ENCODE measurements around the gene TMEM256.
A peak's percentile ranks its signal among the peaks of the same experiment; 100 is the strongest.

Gene TMEM256

DNA sequence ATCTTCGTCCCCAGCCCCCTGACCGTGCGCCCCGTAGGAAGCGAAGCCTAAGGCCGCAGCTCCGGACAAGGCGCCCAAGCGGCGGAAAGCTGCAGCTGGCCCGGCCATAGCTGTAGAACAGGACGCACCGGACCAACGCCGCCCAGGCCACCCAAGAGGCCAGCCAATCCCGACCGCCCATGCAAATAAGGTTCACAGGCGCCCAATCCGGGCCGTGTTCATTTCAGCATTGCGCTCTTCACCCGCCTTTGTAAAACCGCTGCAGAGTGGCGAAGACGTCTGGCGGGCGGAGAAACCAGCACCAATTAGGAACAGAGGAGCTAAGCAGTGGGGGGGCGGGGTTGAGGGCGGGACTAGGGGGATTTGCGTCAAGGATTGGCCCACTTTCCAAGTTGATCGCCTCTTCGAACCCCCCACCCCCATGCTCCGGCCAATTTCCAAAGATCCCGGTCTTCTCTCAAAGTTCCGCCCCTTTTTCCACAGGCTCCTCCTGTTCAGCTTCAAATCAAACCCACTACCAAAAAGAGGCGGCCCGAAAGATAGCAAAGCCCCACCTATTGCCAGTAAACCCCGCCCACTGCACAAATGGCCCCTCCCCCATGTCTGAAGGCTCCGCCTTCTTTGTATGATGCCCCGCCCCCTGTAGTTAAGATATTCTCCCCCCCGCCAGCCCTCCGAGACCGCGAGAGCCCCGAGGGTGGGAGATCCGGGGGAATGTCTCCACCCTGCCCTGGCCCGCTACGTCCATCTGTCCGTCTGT lies at the start of gene TMEM256:
Gene TMEM256, minus strand, starts transcription at position 121 of the 760 bp plus-strand sequence. Its CDS starts 13 bp downstream, at position 108.
- H3K36me3 Mint-ChIP-seq: no peaks in the 10 kb centered on the region
- no peaks in the 10 kb centered on the region for H3K9me3 Mint-ChIP-seq
- ATAC-seq: peak; percentile 95
- H3K4me1 Mint-ChIP-seq: peaks cover 26% of the 10 kb centered on the region
- peak within 1 kb of the TSS; percentile 89 for H3K4me3 Mint-ChIP-seq
- H3K27ac Mint-ChIP-seq: peak within 1 kb of the TSS; percentile 84
- DNase-seq (ENCODE audit: low spot score in 2 of 2): peak; percentile 89 to 97

GRCh38 chr17:7448461-7448860 lies 44.6 kb upstream of the TMEM256 start:
- no peak for ATAC-seq
- no peaks in the 10 kb centered on the region for H3K9me3 Mint-ChIP-seq
- no peaks in the 10 kb centered on the region for H3K36me3 Mint-ChIP-seq
- DNase-seq (ENCODE audit: low spot score in 2 of 2): no peak
- H3K4me1 Mint-ChIP-seq: peaks cover 14% of the 10 kb centered on the region
- H3K27ac Mint-ChIP-seq: no peak overlapping the region
- no peak overlapping the region for H3K4me3 Mint-ChIP-seq

GRCh38 chr17:7445619-7445968 lies 41.7 kb upstream of the TMEM256 start:
- no peak for DNase-seq (ENCODE audit: low spot score in 2 of 2)
- peak overlapping the region; percentile 73 for H3K4me3 Mint-ChIP-seq
- H3K9me3 Mint-ChIP-seq: no peaks in the 10 kb centered on the region
- H3K4me1 Mint-ChIP-seq: peaks cover 19% of the 10 kb centered on the region
- no peaks in the 10 kb centered on the region for H3K36me3 Mint-ChIP-seq
- no peak overlapping the region for H3K27ac Mint-ChIP-seq
- peak; percentile 70 for ATAC-seq

DNA sequence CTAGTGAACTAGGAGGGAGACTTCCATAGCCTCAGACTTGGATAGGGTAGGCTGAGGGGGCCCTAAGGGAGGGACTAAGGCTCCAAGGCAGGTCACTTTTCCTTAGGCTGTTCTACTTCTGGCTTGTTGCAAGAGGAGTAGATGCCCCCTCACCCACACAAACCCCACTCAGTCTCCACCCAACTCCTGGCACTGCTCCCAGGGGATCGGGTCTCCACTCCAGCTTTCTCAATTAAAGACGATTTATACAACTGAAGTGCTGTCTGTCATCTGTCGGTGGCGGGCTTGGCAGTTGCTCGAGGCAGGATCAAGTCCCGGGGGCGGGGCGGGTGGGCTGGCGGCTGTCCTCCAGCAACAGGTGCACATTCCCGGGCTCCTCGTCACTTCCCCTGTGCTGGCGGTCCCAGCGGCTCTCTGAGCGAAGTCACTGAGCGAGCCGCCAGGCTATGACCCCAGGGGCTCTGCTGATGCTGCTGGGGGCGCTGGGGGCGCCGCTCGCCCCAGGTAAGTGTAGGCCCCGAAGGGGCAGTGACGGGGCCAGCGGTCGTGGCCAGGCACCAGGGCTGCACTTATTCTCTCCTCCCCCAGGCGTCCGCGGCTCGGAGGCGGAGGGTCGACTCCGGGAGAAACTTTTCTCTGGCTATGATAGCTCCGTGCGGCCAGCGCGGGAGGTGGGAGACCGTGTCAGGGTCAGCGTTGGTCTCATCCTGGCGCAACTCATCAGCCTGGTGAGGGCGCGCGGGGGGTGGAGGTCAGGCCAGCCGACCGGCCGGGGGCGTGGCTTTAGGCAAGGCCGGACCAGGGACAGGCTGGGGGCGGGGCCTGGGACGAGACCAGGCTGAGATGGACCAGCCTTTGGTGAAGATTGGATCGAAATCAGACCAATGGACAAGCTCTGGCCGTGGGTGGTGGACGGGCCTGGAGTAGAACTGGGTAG lies 41.1 kb upstream of the TMEM256 start, which contains the start of gene CHRNB1:
Gene CHRNB1, plus strand, starts transcription at position 380 of the 937 bp plus-strand sequence. Its CDS starts 67 bp downstream, at position 447.
- no peaks in the 10 kb centered on the region for H3K9me3 Mint-ChIP-seq
- H3K27ac Mint-ChIP-seq: no peak within 1 kb of the TSS
- peak; percentile 19 for ATAC-seq
- H3K36me3 Mint-ChIP-seq: peaks cover 6% of the 10 kb centered on the region
- DNase-seq (ENCODE audit: low spot score in 2 of 2): peak in 1 of 2 donors; percentile 56
- H3K4me1 Mint-ChIP-seq: peaks cover 25% of the 10 kb centered on the region
- peak within 1 kb of the TSS; percentile 73 for H3K4me3 Mint-ChIP-seq

DNA sequence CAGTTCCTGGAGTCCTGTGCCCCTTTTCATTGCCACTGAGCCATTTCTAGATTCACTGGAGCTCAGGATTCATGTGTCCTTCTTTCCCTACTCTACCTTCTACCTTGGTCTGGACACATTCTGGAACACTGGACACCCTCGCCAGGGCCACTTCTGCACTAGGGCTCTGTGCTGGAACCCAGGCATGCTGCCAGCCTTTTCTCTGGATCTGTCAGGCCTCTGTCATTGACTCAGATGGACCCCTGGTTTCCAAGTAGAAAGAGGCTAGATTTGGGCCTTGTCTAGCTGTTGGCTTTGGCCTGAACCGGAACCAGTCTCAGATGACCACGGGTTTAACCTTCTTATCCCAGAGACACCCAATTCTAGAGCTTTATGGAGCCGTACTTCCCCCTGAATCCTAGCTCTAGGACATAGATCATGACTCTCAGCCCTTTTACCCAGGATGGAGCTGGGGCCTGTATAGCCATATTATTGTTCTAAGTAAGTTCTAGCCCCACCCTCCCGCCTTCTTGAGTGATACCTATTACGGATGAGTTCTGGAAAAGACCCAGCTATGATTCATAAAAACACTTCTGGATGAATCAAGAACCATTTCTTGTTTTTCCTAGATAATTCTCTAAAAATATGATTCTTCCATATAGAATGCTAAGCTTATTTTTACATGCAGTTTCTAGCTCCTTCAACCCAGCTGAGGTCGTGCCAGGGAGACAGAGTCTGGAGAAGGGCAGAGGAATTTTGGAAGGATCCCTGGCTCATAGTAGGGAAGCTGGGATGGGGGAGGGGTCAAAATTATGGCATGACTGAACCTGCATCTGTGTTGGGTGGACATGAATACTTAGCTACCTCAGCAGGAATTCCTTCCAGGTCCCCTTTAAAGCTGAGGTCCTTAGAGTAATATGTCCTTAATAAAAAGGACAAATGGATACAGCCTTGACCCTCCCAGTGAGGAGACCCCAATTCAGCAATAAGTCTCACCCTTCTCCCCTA lies 39.9 kb upstream of the TMEM256 start:
- Mint-ChIP-seq H3K36me3 (peaks cover 7% of the 10 kb centered on the region), H3K27ac (no peak overlapping the region), H3K9me3 (no peaks in the 10 kb centered on the region), H3K4me1 (peaks cover 32% of the 10 kb centered on the region), H3K4me3 (no peak overlapping the region)
- ATAC-seq (no peak), DNase-seq (ENCODE audit: low spot score in 2 of 2) (no peak)

DNA sequence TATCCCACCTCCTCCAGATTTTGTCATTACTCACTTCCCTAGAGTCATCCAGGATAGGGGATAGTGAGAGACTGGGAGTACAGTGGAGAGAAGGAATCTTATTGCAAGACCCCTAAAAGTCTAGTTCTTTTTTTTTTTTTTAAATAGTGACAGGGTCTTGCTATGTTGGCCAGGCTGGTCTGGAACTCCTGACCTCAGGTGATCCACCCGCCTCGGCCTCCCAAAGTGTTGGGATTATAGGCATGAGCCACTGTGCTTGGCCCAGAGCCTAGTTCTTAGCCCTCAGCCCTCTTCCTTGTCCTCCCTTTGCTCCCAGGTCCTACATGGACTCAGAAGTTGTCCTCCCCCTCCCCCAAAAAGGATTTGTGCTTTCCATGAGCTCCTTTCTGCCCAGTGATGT lies 38.2 kb upstream of the TMEM256 start:
- Mint-ChIP-seq H3K9me3 (no peaks in the 10 kb centered on the region), H3K27ac (no peak overlapping the region), H3K36me3 (peaks cover 22% of the 10 kb centered on the region), H3K4me3 (no peak overlapping the region), H3K4me1 (peaks cover 45% of the 10 kb centered on the region)
- ATAC-seq (no peak), DNase-seq (ENCODE audit: low spot score in 2 of 2) (no peak)

GRCh38 chr17:7441266-7441665 lies 37.4 kb upstream of the TMEM256 start:
- no peak for DNase-seq (ENCODE audit: low spot score in 2 of 2)
- peaks cover 31% of the 10 kb centered on the region for H3K36me3 Mint-ChIP-seq
- no peak overlapping the region for H3K27ac Mint-ChIP-seq
- peaks cover 53% of the 10 kb centered on the region for H3K4me1 Mint-ChIP-seq
- peak overlapping the region; percentile 90 for H3K4me3 Mint-ChIP-seq
- ATAC-seq: no peak
- H3K9me3 Mint-ChIP-seq: no peaks in the 10 kb centered on the region

DNA sequence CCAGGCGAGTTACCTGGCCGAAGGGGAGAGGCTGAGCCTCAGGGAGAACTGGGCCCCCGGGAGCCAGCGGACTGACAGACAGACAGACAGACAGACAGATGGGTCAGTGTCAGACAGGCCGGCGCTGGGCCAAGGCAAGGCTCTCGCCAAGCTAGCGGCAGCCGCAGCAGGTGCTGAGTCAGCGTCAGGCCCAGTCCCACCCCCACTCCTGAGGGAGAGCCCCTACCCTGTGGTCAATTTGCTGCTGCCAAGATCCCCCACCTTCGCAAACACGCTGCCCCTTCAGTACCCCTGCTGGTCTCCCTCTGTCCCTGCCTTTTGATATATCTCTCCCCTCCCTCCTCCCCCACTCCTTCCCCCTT lies 36.9 kb upstream of the TMEM256 start:
- ATAC-seq: no peak
- no peaks in the 10 kb centered on the region for H3K9me3 Mint-ChIP-seq
- peaks cover 35% of the 10 kb centered on the region for H3K36me3 Mint-ChIP-seq
- peak; percentile 15 to 59 for DNase-seq (ENCODE audit: low spot score in 2 of 2)
- peak overlapping the region; percentile 90 for H3K4me3 Mint-ChIP-seq
- H3K4me1 Mint-ChIP-seq: peaks cover 52% of the 10 kb centered on the region
- peak overlapping the region; percentile 84 for H3K27ac Mint-ChIP-seq

- Mint-ChIP-seq H3K27ac (peak overlapping the region; percentile 84), H3K36me3 (peaks cover 38% of the 10 kb centered on the region), H3K9me3 (no peaks in the 10 kb centered on the region), H3K4me1 (peaks cover 47% of the 10 kb centered on the region), H3K4me3 (peak overlapping the region; percentile 90)
- ATAC-seq (no peak), DNase-seq (ENCODE audit: low spot score in 2 of 2) (peak; percentile 18 to 65)
Observed at GRCh38 chr17:7440113-7440833, 36.4 kb upstream of the TMEM256 start.

DNA sequence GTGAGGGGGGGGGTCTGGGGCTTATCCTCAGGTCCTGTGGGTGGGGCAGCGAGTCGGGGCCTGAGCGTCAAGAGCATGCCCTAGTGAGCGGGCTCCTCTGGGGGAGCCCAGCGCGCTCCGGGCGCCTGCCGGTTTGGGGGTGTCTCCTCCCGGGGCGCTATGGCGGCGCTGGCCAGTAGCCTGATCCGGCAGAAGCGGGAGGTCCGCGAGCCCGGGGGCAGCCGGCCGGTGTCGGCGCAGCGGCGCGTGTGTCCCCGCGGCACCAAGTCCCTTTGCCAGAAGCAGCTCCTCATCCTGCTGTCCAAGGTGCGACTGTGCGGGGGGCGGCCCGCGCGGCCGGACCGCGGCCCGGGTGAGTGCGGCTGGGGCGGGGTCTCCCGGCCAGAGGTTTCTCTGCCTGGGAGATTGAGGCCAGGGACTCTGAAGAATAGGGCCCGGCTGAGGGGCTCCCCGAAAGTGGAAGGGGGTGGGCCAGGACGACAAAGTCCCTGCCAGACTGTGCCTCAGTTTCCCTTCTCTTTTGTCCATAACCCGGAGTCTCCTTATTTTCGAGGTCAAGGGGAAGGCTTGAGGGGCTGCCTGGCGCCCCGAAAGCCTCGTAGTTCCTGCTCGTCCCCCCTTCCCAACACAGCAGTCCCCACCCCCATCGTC lies 35.7 kb upstream of the TMEM256 start, which contains the start of gene FGF11:
Gene FGF11, plus strand, starts transcription at position 51 of the 651 bp plus-strand sequence. Its CDS starts 109 bp downstream, at position 160.
- DNase-seq (ENCODE audit: low spot score in 2 of 2) (no peak), ATAC-seq (no peak)
- Mint-ChIP-seq H3K36me3 (peaks cover 42% of the 10 kb centered on the region), H3K9me3 (no peaks in the 10 kb centered on the region), H3K4me3 (peak within 1 kb of the TSS; percentile 90), H3K27ac (peak within 1 kb of the TSS; percentile 84), H3K4me1 (peaks cover 43% of the 10 kb centered on the region)

DNA sequence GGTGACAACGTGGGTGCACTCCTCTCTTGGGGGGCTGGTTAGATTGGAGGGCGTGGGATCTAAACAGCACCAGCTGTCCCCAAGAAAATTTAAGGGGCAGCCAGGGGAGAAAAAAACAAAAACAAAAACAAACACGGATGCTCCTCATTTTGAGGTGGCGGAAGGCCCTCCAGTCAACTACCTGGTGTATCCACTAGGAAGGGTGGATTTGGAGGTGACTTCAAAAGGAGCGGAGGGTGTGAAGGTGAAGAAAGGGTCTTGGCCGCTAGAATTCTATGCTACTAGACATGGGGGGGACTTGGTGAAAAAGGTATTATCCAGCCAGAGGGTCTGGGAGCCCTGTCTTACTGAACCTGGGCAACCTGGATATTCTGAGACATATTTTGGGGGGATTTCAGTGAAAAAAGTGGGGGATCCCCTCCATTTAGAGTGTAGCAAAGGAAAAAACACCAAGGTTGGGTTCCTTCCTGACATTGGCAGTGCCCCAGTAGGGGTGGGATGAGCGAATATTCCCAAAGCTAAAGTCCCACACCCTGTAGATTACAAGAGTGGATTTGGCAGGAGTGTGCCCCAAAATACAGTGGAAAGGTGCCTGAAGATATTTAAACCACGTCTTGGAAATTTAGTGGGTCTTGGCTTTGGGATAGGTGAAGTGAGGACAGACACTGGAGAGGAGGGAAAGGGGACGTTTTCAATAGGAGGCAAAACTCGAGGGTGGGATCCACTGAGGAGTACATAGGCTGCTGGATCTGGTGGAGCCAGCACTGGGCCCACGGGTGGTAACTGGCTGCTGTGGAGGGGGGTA lies 35.0 kb upstream of the TMEM256 start:
- DNase-seq (ENCODE audit: low spot score in 2 of 2): no peak
- Mint-ChIP-seq H3K36me3 (peaks cover 42% of the 10 kb centered on the region), H3K4me1 (peaks cover 43% of the 10 kb centered on the region), H3K4me3 (peak overlapping the region; percentile 90), H3K27ac (peak overlapping the region; percentile 79), H3K9me3 (no peaks in the 10 kb centered on the region)
- ATAC-seq: no peak

DNA sequence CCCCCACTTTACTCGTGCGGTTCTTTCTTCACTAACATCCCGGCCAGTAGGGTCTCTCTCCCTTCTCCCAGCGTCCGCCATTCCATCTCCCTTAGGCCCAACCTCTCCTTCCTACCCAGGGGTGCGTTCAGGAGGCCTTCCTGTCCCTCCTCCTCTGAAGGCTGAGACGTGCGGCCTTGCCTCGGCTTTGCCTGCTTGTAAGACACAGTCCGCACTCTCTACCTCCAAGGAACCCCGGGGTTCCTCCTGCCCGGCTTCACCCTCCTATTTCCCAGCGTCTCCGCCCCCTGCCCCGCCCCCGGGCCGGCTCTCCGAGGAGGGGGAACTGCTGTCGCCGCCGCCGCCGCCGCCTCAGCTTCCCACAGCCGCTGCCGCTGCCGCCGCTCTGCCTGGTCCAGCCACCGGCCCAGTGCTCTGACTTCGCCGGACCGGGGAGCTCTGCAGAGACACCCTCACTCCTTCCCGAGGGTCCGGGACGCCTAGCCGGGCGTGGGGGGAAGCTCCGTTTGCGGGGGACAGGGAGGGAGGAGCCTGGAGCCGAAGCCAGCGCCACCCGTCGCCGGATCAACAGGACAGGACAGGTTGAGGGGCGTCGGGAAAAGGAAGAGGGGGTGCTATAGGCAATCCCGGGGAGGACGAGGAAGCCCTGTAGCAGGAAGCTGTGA lies 34.2 kb upstream of the TMEM256 start:
- Mint-ChIP-seq H3K4me3 (peak overlapping the region; percentile 90), H3K27ac (peak overlapping the region; percentile 79), H3K36me3 (peaks cover 42% of the 10 kb centered on the region), H3K9me3 (no peaks in the 10 kb centered on the region), H3K4me1 (peaks cover 43% of the 10 kb centered on the region)
- DNase-seq (ENCODE audit: low spot score in 2 of 2) (peak; percentile 22 to 60), ATAC-seq (no peak)

All from stimulated activated effector memory CD8-positive, alpha-beta T cell treated with anti-CD3 and anti-CD28 coated beads, Interleukin-12 subunit alpha, Interleukin-12 subunit beta, amount 100 ng/mL, for 72 hours (primary cell).